T-helper 22 cell (primary cell): ENCODE data around the gene VPS26B.
A peak's percentile ranks its signal among the peaks of the same experiment; 100 is the strongest.
"Not testable (repeated sequence)": the region's sequence is repeated elsewhere in the genome, so short reads cannot be mapped to it uniquely, and the experiment has no call there.

Source experiments
- DNase-seq: peaks from one replicate; pipeline ENCODE4 v3.0.0-alpha.2; 2020; ENCODE audit warnings: low read depth

The VPS26B gene

GRCh38 chr11:134223836-134224709, at the start of gene VPS26B, which contains the start of gene NCAPD3:
Gene VPS26B, plus strand, starts transcription at chr11:134224671. Its CDS starts 452 bp downstream, at chr11:134225123.
Gene NCAPD3, minus strand, starts transcription at chr11:134223967. Its CDS starts 41 bp downstream, at chr11:134223926.
- peak; percentile 91 for DNase-seq

- DNase-seq = no peak
These were observed 48.2 kb upstream of the VPS26B start for GRCh38 chr11:134176284-134176683.

GRCh38 chr11:134178032-134178674, 46.3 kb upstream of the VPS26B start:
- no peak for DNase-seq

- DNase-seq = no peak
These were observed 42.8 kb upstream of the VPS26B start for GRCh38 chr11:134181707-134182106.

- DNase-seq = not testable (repeated sequence)
These were observed 36.4 kb upstream of the VPS26B start for GRCh38 chr11:134188092-134188491.

- DNase-seq = no peak
These were observed 27.7 kb upstream of the VPS26B start for GRCh38 chr11:134196756-134197155.

- DNase-seq = no peak
These were observed 24.9 kb upstream of the VPS26B start for GRCh38 chr11:134199531-134199930.

GRCh38 chr11:134200688-134201087, 23.8 kb upstream of the VPS26B start:
- DNase-seq = no peak

GRCh38 chr11:134202661-134203060, 21.8 kb upstream of the VPS26B start:
- DNase-seq = no peak

GRCh38 chr11:134205729-134206128, 18.7 kb upstream of the VPS26B start:
- DNase-seq = no peak

- no peak for DNase-seq
These were observed 18.3 kb upstream of the VPS26B start for GRCh38 chr11:134206185-134206584.

- peak; percentile 26 for DNase-seq
These were observed 16.8 kb upstream of the VPS26B start for GRCh38 chr11:134207538-134208239.

- DNase-seq = no peak
These were observed 8.6 kb upstream of the VPS26B start for GRCh38 chr11:134215836-134216235.

- no peak for DNase-seq
These were observed 7.7 kb upstream of the VPS26B start for GRCh38 chr11:134216816-134217215.

GRCh38 chr11:134223121-134223520, 1.4 kb upstream of the VPS26B start:
- no peak for DNase-seq

GRCh38 chr11:134224710-134225664, 516 bp downstream of the VPS26B start:
- DNase-seq = peak; percentile 28

- no peak for DNase-seq
These were observed 2.4 kb downstream of the VPS26B start for GRCh38 chr11:134226806-134227325.

GRCh38 chr11:134228625-134229024, 4.2 kb downstream of the VPS26B start:
- DNase-seq = no peak

GRCh38 chr11:134229126-134229790, 4.8 kb downstream of the VPS26B start:
- DNase-seq = no peak

- no peak for DNase-seq
These were observed 5.9 kb downstream of the VPS26B start for GRCh38 chr11:134230339-134230738.
